Measurements from ENCODE around the gene RAF1.
"Not testable (repeated sequence)": the region's sequence is repeated elsewhere in the genome, so short reads cannot be mapped to it uniquely, and the experiment has no call there.

Gene RAF1

GRCh38 chr3:12675115-12675810 lies 11.3 kb upstream of the RAF1 start:
- no peak for DNase-seq

- not testable (repeated sequence) for DNase-seq
Measured at GRCh38 chr3:12673956-12674736, 10.2 kb upstream of the RAF1 start.

- no peak for DNase-seq
Measured at GRCh38 chr3:12671120-12671450, 7.2 kb upstream of the RAF1 start.

- no peak for DNase-seq
Measured at GRCh38 chr3:12670365-12671119, 6.6 kb upstream of the RAF1 start.

GRCh38 chr3:12663401-12663935 lies 449 bp downstream of the RAF1 start:
- peak; percentile 28 for DNase-seq

- DNase-seq = peak; percentile 31
Measured at GRCh38 chr3:12662593-12663400, 1.1 kb downstream of the RAF1 start.

GRCh38 chr3:12661926-12662592 lies 1.9 kb downstream of the RAF1 start:
- DNase-seq = no peak

GRCh38 chr3:12661375-12661774 lies 2.5 kb downstream of the RAF1 start:
- DNase-seq = not testable (repeated sequence)

- DNase-seq = no peak
Measured at GRCh38 chr3:12660196-12660595, 3.7 kb downstream of the RAF1 start.

GRCh38 chr3:12659316-12660015 lies 4.5 kb downstream of the RAF1 start:
- DNase-seq = no peak

GRCh38 chr3:12658593-12659058 lies 5.3 kb downstream of the RAF1 start:
- DNase-seq = no peak

- DNase-seq = no peak
Measured at GRCh38 chr3:12656850-12657249, 7.1 kb downstream of the RAF1 start.

- DNase-seq = no peak
Measured at GRCh38 chr3:12656193-12656592, 7.7 kb downstream of the RAF1 start.

GRCh38 chr3:12655701-12656100 lies 8.2 kb downstream of the RAF1 start:
- no peak for DNase-seq

- DNase-seq = no peak
Measured at GRCh38 chr3:12653747-12654146, 10.2 kb downstream of the RAF1 start.

- DNase-seq = no peak
Measured at GRCh38 chr3:12648384-12648959, 15.4 kb downstream of the RAF1 start.

- DNase-seq = no peak
Measured at GRCh38 chr3:12644331-12644937, 19.5 kb downstream of the RAF1 start.

- DNase-seq = no peak
Measured at GRCh38 chr3:12643724-12644123, 20.2 kb downstream of the RAF1 start.

GRCh38 chr3:12643010-12643380 lies 20.9 kb downstream of the RAF1 start:
- DNase-seq = no peak

- not testable (repeated sequence) for DNase-seq
Measured at GRCh38 chr3:12640853-12641252, 23.1 kb downstream of the RAF1 start.

GRCh38 chr3:12638105-12638504 lies 25.8 kb downstream of the RAF1 start:
- DNase-seq = no peak
